HG03108 (cell line): Measurements from ENCODE around the gene GCSH.

Experiments used
- ATAC-seq: cut with Tn5 transposase; IDR thresholded peaks from one replicate; pipeline ENCODE4 v1.9.1; 2021; ENCODE audit warnings: moderate library complexity; ENCODE audit not compliant: unreplicated experiment

Gene GCSH

DNA sequence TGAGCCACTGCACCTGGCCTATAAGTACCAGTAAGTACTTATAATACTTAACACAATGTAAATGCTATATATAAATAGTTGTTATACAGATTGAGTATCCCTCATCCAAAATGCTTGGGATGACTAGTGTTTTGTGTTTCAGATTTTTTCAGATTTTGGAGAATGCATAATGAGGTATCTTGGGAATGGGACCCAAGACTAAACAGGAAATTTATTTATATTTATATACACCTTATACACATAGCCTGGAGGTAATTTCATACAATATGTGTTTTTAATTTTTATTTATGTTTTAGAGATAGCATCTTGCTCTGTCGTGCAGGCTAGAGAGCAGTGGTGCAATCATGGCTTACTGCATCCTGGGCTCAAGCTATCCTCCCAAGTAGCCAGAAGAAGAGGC is 9.8 kb upstream of the GCSH start:
- ATAC-seq = no peak

DNA sequence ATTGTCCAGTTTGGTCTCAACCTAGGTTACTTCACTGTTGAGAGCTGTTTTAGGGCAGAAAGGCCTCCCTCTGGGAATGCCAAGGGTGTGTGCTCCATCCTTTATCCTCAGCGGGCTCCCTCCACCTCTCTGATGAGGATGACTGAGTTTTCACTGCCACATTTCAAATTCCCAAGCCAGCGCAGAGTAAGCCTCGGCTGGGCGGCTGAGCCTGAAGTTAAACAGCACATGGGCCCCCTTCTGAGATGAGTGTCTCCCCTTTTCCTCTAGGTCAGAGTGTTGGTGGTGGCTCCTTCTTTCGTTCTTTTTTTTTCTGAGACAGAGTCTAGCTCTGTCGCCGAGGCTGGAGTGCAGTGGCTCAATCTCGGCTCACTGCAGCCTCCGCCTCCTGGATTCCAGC is 5.5 kb upstream of the GCSH start:
- no peak for ATAC-seq

DNA sequence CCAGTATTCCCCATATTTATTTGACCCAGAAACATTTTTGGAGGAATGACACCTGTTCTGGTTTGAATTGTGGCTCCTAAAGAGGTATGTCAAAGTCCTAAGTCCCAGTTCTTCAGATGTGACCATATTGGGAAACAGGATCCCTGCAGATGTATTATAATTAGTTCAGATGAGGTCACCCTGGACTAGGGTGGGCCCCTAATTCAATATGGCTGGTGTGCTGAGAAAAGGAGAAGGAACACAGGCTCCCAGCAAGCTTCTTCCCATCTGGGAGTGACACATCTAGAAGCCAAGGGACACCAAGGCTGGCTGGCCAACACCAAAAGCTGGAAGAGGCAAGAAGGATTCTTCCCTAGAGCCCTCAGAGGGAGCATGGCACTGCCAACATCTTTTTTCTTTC is 3.8 kb upstream of the GCSH start:
- ATAC-seq = no peak

DNA sequence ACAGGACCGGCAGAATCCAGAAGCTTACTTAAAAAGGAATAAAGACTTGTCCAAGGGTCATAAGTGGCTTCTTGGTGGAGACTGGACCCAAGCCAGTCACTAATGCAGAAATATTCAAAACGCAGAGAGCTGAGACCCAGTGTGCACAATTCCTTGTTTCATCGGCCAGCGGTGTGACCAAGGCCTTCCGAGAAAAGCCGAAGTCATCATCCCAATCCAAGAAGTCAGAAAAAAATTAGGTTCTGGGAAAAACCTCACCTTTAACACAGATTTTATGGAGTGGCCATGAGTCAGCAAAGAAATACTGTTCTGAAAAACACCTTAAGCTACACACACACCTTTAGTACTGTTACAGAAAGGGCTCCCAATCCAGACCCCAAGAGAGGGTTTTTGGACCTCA is 1.0 kb upstream of the GCSH start:
- no peak for ATAC-seq

DNA sequence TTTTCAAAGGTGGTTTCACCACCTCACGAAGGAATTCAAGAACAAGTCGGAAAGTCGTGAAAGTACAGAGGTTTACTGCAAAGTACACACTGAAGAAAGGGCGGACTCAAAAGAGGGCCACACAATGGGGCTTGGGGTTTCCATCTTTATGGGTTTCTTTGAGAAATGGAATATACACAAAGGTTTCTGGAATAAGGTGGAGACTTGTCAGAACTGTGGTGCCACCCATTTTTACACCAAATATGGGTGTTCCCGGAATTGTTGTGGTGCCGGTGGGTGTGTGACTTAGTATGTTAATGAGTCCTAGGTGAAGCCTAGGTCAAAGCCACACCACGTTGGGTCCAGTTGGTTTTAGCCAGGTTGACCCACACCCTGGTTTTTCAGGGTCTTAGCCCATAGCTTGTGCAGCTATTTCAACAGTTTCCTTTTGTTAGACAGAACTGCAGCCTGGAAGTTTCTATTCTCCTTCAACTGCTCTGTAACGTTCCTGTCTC is 567 bp upstream of the GCSH start:
- ATAC-seq = no peak

DNA sequence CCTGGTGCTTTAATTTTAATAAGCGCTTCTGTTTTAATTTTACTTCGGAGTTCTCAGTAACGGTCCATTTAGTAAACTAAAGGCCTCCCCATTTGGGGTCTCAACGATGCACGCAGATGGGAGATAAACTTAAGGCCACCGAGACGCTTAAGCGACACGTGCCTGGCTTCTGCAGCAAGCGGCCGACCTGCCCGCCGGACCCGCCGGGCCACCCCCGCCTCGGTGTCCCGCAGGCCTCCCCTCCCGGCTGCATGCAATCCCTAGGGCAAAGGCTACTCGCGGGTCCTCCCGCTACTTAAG is 592 bp downstream of the GCSH start:
- ATAC-seq = no peak

DNA sequence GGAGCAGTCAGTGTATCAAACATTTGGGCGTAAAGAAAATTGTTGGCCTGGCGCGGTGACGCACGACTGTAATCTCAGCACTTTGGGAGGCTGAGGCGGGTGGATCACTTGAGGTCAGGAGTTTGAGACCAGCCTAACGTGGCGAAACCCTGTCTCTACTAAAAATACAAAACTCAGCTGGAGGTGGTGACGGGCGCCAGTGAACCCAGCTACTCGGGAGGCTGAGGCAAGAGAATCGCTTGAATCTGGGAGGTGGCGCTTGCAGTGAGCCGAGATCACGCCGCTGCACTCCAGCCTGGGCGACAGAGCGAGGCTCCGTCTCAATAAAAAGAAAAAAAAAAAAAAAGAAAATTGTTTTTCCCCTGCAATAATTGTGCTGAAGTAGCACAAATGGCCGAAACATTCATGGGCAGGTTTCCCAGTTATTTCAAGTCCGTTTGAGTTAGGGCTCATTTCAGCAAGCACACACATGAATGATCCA is 1.4 kb downstream of the GCSH start:
- no peak for ATAC-seq

DNA sequence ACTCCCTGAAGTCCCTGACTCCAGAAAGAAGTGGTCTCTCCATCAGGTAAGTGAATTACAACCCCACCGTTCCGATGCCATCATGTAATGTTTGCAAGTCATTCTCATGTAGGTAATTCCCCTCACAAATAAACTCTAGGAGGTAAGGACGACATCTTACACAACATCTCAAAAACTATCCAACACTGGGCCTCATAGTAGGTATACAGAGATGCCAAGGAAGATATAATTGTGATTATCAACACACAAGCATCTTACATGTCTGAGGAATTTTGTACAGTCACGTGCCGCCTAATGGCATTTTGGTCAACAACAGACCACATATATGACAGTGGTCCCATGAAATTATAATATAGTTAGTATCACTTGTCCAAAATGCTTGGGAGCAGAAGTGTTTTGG is 7.4 kb downstream of the GCSH start:
- no peak for ATAC-seq

DNA sequence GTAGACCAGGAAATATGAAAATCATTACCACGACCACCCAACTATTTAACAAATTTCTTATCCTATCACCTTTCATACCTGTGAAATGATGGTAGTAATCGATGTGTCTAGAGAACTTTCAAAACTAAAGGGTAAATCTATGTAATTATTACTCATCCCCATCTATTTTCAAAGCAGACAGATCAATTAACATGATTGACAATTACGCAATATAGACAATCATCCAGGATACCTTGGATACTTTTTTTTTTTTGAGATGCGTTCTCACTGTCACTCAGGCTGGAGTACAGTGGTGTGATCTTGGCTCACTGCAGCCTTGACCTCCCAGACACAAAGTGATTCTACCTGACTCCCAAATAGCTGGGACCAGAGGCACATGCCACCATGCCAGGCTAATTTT is 15.2 kb downstream of the GCSH start:
- ATAC-seq = no peak

DNA sequence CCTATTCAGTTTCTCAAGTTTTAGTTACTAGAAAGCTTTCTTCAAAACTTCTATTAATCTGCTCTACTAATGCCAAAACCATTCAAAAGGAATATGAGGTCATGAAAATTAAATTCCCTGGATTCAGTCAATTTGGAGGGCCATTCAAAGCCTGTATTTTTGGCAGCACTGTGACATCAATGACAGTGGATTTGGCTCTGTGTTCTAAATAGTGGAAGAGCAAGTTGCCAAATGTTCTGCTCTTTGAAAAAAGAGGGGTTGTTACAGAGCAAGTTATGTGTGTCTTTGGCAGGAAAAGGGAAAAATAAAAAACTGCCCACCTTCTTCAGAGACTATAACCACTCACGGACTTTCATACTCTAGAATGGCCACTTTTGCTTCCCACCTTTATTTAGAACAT is 16.0 kb downstream of the GCSH start:
- ATAC-seq = no peak

DNA sequence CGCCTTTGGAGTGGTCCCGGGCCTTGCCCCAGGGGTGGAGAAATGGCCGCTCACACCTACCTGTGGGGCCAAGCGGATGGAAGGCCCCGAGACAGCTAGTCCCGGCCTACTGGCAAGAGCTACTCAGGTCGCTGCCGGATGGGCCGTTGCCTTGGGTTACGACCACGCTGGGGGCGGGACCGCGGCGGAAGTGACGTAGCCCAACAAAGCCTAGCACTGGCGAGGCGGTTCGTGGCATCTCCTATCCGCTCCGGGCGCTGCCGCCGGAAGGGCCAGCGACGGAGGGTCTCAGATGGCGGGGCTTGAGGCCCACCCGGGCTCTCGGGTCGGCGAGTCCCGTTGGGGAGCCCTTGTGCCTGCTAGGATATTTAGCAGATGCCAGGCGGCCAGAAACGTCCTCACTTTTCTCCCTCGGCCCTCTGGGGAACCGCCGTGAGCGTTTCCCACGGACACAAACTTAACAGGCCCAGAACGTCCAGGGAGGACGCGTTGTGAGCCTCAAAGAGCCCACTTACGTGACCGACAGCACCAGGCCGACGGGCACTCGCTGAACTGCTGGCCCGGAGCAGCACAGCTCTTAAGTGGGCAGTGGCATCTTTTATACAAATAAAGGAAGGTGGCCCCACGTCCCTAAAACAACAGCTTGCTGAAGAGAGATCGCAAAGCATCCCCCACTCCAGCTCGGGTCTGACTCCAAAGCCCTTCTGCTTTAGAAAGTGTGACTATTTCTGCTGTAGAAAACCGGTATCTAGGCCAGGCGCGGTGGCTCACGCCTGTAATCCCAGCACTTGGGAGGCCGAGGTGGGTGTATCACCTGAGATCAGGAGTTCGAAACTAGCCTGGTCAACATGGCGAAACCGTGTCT is 18.9 kb downstream of the GCSH start, which contains the start of gene C16orf46:
Gene C16orf46, minus strand, starts transcription at position 163 of the 865 bp plus-strand sequence. CDS start 13,283 bp downstream, outside the sequence.
- ATAC-seq = peak; percentile 98

DNA sequence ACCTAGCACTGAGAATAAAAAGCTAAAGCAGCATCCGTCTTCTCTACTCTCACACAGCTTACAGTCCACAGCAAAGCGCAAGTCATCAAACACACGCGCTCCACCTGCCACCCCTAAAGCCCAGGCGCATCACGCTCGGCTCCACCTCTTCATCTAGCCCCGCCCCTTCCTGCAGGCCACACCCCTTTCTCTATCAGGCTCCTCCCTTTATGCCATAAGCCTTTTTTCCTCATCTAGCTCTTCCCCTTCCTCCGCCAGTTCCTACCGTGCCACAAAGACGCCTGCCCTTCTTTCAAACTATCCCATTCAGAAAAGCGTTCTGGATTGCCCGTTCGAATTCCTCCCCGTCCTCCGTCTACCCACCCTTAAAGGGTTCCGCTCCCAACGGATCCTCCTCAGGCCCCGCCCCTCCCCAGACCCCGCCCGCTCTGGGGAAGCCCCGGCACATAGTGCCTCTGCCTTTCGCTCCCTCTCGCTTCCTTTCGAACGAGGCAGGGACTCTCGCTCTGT is 19.6 kb downstream of the GCSH start:
- ATAC-seq = peak; percentile 71

DNA sequence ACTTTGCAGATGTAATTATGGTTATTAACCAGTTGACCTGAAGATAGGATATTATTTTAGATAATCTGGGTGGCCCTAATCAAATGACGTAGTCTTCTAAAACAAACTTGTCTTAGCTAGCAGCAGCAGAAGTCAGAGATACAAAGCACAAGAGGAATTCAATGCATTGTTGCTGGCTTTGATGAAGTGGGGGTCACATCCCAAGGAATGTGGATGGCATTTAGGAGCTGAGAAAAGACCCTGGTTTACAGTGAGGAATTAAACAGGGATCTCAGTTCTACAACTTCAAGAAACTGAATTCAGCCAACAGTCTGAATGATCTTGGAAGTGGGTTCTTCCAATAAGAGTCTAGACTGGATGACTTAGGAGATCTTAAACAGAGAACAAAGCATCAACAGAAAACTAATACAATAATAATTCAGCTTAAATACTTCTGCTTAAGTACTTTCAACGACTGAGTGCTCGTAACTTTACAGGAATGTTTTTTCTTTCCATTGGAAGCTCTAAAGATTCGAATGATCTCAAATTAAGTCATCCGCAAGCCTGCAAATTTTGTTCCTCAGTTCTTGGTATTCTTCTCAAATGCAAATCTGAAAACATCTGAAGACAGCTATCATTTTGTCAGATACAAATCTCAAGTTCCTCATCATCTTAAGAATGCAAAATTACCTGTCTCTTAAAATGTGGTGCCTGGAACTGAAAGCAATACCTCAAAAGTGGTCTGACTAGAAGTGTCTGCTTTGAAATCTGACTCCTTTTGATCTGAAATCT is 22.4 kb downstream of the GCSH start:
- no peak for ATAC-seq

DNA sequence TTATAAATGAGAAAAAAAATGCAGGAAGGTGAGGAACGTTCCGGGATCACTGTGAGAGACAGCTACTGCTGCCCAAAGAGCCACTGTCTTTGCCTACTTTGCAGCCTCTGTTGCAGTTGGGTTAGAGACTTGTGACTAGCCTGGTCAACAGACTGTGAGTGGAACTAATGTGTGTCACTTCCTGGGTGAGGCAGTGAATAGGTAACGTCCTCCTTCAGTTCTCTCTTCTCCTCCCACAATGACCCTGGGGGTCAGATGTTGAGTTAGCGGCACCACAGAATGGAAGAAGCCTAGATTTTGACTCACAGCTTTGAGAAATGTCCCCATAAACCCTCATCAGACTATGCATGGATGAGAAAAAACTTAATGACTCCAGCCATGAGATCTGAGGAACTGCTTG is 24.4 kb downstream of the GCSH start:
- no peak for ATAC-seq

DNA sequence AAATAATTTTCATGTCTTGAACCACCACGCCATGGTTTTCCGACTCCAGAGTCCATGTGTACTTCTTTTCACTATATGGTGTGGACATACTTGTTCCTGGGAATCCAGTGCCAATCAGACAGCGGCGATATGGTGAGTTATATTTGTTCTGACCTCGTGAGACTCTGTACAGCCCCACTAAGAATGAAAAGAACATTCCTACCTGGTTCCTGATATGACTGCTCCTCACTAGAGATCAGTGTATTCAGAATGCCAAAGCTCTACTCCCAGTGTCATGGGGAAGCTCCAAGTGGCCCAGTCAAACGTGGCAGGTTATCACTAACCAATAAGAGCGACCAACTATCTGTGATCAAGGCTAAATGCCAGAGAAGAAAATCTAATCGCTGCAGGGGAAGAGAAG is 25.2 kb downstream of the GCSH start:
- no peak for ATAC-seq

DNA sequence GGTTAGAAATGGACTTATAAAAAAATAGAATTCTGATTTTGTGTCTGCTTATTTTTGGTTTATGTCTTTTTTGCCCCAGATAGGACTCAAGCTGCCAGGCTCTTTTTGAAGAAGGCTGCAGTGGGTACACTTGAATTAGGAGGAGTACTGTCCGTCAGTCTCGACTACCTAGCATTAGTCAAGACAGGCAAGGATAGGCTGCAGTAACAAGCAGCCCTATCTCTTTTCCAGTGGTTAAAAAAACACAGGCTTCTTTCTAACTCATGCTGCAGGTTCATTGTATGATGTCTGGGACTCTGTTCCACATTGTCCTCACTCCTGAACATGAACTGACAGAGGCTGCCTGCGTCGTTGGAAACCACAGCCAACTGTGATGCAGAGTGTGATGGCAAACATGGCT is 27.1 kb downstream of the GCSH start:
- ATAC-seq = no peak

DNA sequence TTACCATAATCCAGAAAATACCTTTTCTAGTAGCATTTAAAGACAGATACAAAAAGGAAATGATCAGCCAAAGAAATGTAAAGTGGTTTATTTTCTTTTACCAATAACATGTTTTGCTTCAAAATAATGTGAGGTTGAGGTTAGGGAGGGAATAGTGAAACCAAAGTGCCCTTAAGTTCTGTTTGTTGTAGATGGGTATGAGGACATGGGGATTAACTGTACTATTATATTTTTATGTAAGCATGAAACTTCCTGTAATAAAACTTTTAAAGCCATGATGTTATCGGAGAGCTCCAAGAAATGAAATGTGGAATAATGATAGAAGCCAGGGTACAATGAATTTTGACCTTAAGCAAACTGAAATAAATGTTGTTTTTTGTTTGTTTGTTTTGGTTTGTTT is 29.0 kb downstream of the GCSH start:
- no peak for ATAC-seq

DNA sequence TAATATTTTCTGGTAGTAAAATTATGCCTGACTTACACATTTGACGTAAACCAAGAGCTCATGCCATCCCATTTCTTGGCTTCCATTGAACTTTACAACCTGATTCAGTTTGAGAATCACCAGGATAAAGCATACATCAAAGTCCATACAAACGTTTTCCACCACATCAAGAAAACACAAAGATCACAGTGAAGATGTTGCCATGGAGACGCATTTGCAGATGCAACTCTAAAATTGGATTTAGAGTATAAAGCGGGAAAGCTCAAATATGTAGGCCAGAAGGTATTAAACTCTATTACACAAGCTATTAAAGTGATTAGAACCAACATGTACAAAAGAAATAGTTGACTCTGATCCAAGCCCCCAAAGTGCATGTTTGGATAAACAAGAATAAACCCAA is 29.5 kb downstream of the GCSH start:
- ATAC-seq = no peak

DNA sequence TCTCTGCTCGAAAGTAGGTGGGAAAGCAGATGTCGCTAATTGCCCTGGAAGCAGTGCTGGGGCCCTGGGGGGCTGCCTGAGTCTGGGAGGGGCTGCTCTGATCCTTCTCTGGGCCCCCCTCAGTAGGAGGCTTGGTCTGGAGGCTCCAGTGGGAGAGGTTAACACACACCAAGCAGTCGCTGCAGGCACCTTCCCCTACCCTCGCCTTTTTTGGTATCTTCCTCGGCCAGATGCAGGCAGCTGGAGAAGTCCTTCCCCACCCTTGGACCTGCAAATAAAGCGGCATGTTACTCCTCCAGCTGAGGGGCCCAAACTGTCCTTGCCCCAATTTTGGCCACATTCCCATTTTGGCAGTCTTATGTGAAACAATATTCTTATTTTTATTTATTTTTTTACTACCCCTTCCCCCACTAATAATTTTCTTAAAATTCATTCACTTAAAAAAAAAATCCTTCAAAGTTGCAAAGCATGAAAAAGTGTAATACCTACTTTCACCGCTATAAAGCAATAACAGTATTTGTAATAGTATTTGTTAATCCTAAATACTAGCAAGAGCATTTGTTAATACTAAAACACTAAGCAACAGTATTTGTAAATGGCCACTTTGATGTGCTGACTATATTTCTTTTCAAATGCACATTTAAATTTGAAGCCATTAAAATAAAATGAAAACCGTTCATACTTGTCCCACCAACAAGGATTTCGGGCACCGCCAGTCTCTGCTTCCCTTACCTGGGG is 34.2 kb downstream of the GCSH start:
- ATAC-seq = no peak

DNA sequence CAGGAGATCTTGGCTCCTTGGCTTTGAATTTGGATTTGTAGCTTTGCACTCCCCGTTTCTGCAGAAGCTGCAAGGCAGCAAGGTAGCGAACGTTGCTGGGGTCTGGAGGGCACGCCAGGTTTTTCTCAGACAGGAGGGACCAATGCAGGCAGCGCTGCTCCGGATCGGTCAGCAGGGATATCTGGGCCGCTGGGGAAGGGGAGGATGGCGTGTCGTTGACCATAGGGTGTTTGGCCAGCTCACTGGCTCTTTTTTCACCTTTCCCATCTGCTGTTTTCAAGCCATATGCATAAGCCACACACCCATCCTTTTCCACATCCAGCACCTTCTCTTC is 34.9 kb downstream of the GCSH start:
- ATAC-seq = no peak

DNA sequence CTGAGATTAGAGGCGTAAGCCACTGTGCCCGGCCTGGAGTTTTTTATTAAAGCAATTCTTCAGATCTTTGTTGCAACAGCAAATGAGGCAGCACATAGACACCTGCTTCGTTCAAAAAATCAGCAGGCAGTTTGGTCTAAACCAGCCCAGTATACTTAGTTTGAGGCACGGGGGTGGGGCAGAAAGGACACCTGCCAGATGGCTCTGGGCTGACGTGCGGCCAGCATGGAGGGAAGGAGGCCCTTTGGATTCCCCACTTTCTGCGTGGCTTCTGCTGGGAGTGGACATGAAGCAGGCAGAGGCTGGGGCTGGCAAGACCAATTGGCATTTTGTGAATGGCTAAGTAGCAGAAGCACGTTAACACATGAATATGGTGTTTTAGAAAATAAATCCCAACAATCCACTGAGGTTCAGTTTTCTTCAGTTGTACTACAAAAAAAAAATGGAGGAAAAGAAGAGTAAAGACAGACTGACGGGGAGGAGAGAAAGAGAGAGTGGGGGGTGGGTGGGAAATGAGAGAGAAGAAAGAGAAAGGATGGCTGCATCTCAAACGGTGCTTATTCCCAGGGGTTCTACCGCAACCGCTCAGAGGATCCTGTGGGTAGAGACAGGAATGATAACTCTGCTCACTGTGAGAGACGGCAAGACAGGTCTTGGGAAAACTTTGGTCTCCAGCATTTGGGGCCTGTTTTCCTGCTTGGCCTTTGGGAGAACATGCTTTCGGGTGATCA is 35.5 kb downstream of the GCSH start:
- no peak for ATAC-seq
